ENCODE measurements around the gene MYBPC1.
"Not testable (repeated sequence)": the region's sequence is repeated elsewhere in the genome, so short reads cannot be mapped to it uniquely, and the experiment has no call there.

MYBPC1 gene

DNA sequence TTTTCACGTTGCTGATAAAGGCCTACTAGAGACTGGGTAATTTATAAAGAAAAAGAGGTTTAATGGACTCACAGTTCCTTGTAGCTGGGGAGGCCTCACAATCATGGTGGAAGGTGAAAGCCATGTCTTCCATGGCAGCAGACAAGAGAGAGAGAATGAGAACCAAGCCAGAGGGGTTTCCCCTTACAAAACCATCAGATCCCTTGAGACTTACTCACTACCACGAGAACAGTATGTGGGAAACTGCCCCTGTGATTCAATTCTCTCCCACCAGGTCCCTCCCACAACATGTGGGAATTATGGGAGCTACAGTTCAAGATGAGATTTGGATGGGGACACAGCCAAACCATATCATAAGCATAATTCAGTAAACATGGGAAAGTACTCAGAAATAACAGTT is 65.9 kb downstream of the MYBPC1 start:
- DNase-seq: not testable (repeated sequence)

- DNase-seq: no peak
Observed at GRCh38 chr12:101663298-101663697, 68.5 kb downstream of the MYBPC1 start.

DNA sequence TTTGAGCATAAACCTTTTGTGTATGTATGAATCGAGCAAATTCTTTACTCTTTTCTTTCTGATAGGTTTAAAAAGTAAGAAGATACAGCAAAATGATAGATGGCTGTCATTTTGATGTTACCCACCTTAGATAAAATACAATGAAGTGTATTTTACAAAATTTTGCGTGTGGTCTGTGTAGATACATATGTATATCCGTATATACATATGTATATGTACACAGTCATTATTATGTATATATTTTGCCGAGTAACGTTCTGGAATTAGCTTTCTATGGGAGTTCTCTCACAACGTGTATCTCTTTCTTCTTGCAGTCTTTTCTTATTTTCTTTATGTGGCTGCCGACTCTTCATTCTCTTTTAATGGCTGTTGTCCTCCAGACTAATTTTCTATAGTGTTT is 70.2 kb downstream of the MYBPC1 start:
- DNase-seq: no peak

GRCh38 chr12:101666052-101666728 is 71.4 kb downstream of the MYBPC1 start:
- DNase-seq: no peak

- no peak for DNase-seq
Observed at GRCh38 chr12:101667591-101667990, 72.8 kb downstream of the MYBPC1 start.

DNA sequence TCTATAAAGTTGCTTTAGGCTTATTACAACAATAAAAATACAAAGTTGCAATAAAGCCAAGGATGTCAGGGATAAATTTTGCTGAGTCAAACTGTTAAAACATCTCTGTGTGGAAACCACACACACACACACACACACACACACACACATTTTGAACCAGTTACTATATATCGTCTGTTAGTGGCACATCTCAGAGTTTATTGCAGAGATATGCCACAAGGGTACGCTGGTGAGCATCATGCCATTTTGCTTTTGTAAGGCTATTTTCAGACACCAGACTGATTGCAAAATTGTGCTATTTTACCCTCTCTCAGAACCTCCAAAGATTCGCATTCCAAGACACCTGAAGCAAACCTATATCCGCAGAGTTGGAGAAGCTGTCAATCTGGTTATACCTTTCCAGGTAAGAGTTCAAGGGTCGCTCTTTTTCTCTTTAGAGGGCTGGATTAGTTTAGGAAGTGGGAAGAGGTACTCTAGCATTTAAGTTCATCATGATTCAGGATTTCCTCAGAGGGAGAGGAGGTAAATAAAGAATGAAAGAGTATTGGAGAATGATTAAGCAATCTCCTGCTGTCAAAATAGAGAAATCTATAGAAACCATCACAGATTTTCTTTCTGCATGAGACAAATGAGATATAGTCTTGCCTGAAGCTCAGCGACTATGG is 75.4 kb downstream of the MYBPC1 start:
- peak; percentile 31 for DNase-seq

DNA sequence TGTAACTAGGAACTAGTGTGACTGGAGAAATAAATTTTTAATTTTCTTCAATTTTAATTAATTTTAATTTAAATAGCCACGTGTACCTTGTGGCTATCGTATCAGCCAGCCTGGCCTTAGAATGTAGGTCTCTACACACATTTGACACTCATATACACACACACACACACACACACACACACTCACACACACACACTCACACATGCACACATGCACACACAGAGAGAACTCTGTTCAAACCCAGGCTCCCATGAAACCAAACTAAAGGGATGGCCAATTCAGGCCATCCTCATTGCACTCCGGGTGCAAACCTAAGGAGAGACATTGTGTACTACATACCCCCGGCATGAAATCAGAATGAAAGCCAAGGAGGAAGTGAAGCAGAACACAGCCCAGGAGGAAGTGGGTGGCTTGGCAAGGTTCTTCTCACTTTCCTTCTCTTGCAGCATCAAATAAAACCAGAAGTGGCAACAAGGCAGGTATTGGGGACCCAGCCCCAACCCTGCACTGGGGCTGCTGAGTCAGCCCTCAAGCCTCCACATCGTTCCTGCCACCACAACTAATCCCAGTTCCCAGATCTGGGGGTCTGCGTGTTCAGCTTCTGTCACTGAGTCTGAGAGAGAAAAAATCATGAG is 76.5 kb downstream of the MYBPC1 start:
- peak; percentile 21 for DNase-seq

- DNase-seq: no peak
Observed at GRCh38 chr12:101671833-101672232, 77.1 kb downstream of the MYBPC1 start.

DNA sequence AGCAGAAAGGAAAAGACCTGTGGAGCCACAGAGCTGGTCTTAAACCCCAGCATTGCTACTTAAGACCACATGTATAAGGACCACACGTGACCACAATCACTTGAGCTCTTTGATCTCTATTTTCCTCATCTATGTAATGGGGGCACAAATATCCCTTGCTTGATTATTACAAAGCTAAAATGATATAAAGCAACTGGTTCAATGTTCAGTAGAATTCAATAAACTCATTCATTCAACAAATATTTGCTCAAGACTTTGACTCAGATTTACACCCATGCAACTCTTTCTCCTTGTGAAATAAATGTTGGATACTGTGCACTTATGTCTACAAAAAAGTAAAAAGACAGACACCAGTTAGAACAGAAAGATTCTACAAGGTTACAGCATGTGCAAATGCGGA is 80.8 kb downstream of the MYBPC1 start:
- no peak for DNase-seq

GRCh38 chr12:101676497-101676896 is 81.7 kb downstream of the MYBPC1 start:
- DNase-seq: not testable (repeated sequence)

GRCh38 chr12:101678081-101678480 is 83.3 kb downstream of the MYBPC1 start:
- no peak for DNase-seq

GRCh38 chr12:101680240-101680639 is 85.5 kb downstream of the MYBPC1 start:
- no peak for DNase-seq

DNA sequence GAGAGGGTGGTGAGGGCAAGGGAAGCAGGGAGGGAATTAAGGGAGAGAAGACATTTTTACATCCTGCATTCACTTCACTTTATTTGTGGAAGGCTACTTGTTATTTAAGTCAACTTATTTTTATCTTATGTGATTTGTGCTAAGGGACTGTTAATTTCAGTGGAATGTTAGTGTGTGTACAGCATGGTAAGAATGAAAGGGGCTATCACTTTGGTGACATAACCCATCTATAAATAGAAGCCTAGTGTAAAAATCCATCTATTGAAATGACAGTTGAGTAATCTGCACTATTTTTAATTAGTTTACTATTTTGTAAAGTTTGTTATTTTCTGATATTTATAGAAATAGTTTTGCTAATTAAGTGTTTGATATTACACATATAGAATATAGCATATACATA is 85.9 kb downstream of the MYBPC1 start:
- DNase-seq: no peak

DNA sequence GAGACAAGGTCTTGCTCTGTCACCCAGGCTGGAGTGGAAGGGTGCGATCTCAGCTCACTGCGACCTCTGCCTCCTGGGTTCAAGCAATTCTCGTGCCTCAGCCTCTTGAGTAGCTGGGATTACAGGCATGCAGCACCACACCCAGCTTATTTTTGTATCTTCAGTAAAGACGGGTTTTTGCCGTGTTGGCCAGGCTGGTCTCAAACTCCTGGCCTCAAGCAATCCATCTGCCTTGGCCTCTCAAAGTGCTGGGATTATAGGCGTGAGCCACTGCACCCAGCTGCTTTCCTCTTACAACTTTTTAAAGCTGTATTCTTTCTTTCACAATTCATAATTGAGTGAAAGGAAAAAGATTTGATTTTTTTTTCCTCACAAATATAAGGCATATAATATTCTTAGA is 86.9 kb downstream of the MYBPC1 start:
- not testable (repeated sequence) for DNase-seq

GRCh38 chr12:101685092-101685491 is 90.3 kb downstream of the MYBPC1 start:
- DNase-seq: no peak

GRCh38 chr12:101686176-101686575 is 91.4 kb downstream of the MYBPC1 start:
- DNase-seq: no peak

DNA sequence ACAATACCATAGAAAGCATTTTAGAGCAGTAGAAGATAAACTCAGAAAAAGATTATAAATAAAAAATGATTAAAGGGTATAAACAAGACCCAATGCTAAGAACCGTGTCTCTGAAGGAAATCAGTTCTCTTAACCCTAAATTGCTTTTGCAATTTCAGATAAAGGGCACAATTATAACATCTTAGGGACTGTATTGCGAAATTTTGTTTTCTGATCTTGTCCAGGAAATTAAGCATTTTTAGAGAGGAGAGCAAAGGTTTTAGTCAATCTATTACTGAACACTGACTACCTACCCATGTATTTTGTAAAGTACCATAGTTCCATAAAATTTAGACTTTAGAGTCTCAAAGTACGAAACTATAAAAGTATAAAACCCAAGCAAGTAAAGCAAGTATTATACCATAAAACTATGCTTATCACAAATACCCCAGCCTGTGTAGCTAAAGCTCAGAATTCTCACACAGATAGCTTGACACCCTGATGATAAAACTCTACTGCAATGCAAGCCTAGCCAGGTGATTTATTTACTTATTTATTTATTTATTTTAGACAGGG is 95.8 kb downstream of the MYBPC1 start:
- no peak for DNase-seq

GRCh38 chr12:101691503-101692096 is 96.8 kb downstream of the MYBPC1 start:
- DNase-seq: no peak

GRCh38 chr12:101694297-101694848 is 99.6 kb downstream of the MYBPC1 start:
- DNase-seq: no peak

DNA sequence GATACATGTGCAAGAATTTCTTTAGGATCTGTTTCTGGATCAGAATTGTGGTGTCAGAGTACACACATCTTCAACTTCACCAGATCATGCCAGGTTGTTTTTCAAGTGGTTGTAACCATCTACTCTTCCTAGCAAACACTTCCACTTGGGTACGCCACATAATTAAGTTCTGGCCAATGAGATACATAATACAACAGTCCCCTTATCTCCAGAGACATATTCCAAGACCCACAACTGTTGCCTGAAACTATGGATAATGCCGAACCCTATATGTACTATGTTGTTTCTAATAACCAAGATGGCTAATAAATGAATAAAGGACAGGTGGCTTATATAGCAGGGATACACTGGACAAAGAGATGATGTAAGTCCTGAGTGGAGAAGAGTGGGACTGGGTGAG is 100.2 kb downstream of the MYBPC1 start:
- no peak for DNase-seq

GRCh38 chr12:101695706-101696105 is 100.9 kb downstream of the MYBPC1 start:
- DNase-seq: no peak

DNA sequence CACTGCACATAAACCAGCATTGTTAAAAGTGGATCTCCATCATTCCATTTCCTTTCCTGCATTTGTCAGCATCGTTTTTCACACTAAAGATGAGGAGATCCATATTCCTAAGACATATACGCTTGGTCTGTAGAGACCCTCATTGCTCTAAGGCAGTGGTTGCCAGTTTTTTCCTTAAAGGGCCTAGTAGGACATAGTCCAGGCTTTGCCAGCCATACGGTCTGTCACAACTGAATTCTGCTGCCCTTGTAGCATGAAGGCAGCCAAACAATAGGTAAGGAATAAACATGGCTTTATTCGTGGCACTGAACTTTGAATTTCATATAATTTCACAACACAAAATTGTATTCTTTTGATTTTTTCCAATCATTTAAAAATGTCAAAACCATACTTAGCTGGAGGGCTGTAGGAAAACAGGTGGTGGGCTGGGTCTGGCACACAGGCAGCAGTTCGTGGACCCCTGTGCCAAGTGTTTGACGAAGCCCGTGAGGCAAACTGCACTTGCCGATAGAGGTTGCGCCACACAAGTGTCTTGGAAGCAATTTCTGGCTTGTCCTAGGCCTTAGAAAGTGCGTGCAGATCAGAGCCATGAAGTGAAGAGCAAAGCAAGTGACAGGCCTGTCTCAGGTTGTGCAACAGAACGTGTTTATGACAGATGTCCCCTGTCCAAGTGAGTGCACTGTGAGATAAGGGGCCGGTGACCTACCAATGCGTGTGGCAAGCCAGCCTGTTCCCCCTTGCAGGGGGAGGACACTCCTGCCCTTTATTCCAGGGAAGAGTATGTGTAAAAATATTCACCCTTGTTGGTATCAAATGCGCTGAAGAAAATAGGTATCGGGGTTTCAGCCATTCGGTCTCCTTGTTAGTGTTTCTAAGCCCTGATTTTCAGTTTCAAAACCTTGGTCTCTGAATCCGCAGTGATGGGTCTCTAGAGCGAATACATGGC is 101.8 kb downstream of the MYBPC1 start:
- DNase-seq: peak; percentile 8
